Stimulated activated CD4-positive, alpha-beta T cell treated with anti-CD3 and anti-CD28 coated beads, Interleukin-4, amount 100 ng/mL, for 24 hours (primary cell): ENCODE results near the gene CACFD1.

Experiments used
- DNase-seq: peaks from one replicate; pipeline ENCODE4 v3.0.0-alpha.2; 2020

Gene CACFD1

GRCh38 chr9:133459476-133460404, at the start of gene CACFD1:
Gene CACFD1 (plus strand): TSS chr9:133459978. CDS start chr9:133460067, 89 bp downstream.
- peak; percentile 93 for DNase-seq

GRCh38 chr9:133415170-133415569, 44.6 kb upstream of the CACFD1 start:
- DNase-seq, result no peak

GRCh38 chr9:133417541-133418461, 42.0 kb upstream of the CACFD1 start, which contains the start of gene REXO4:
Gene REXO4 (minus strand): TSS chr9:133418010. CDS start chr9:133417844, 166 bp downstream.
- DNase-seq, result peak; percentile 87

- no peak for DNase-seq
These were observed 40.8 kb upstream of the CACFD1 start for GRCh38 chr9:133419005-133419404.

GRCh38 chr9:133420392-133420827, 39.4 kb upstream of the CACFD1 start:
- no peak for DNase-seq

- DNase-seq, result peak; percentile 43
These were observed 37.9 kb upstream of the CACFD1 start, which contains the start of gene ADAMTS13 for GRCh38 chr9:133421615-133422542. Gene ADAMTS13 (plus strand): TSS chr9:133422367. CDS start chr9:133422444, 77 bp downstream.

- no peak for DNase-seq
These were observed 36.6 kb upstream of the CACFD1 start for GRCh38 chr9:133423216-133423615.

GRCh38 chr9:133424187-133424586, 35.6 kb upstream of the CACFD1 start:
- DNase-seq, result no peak

- DNase-seq, result no peak
These were observed 34.6 kb upstream of the CACFD1 start for GRCh38 chr9:133425049-133425632.

- DNase-seq, result no peak
These were observed 33.8 kb upstream of the CACFD1 start for GRCh38 chr9:133426011-133426410.

GRCh38 chr9:133427658-133428348, 32.0 kb upstream of the CACFD1 start:
- DNase-seq, result no peak

GRCh38 chr9:133428617-133429101, 31.1 kb upstream of the CACFD1 start:
- DNase-seq, result no peak

GRCh38 chr9:133429214-133429613, 30.6 kb upstream of the CACFD1 start:
- DNase-seq, result no peak

- DNase-seq, result peak; percentile 18
These were observed 30.1 kb upstream of the CACFD1 start for GRCh38 chr9:133429641-133430161.

- no peak for DNase-seq
These were observed 29.5 kb upstream of the CACFD1 start for GRCh38 chr9:133430244-133430643.

- no peak for DNase-seq
These were observed 26.4 kb upstream of the CACFD1 start for GRCh38 chr9:133433351-133433843.

GRCh38 chr9:133436681-133437080, 23.1 kb upstream of the CACFD1 start:
- no peak for DNase-seq

GRCh38 chr9:133437753-133438531, 21.8 kb upstream of the CACFD1 start:
- no peak for DNase-seq

- DNase-seq, result no peak
These were observed 20.4 kb upstream of the CACFD1 start for GRCh38 chr9:133439337-133439736.
